DMS53 (cell line): ENCODE data around the gene OR51T1.
"Not testable (repeated sequence)": the region's sequence is repeated elsewhere in the genome, so short reads cannot be mapped to it uniquely, and the experiment has no call there.

ENCODE experiments used
- DNase-seq: peaks from one replicate; lab custom pipeline; 2025; lab: John Stamatoyannopoulos, UW

OR51T1 gene, protein sequence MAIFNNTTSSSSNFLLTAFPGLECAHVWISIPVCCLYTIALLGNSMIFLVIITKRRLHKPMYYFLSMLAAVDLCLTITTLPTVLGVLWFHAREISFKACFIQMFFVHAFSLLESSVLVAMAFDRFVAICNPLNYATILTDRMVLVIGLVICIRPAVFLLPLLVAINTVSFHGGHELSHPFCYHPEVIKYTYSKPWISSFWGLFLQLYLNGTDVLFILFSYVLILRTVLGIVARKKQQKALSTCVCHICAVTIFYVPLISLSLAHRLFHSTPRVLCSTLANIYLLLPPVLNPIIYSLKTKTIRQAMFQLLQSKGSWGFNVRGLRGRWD

DNA sequence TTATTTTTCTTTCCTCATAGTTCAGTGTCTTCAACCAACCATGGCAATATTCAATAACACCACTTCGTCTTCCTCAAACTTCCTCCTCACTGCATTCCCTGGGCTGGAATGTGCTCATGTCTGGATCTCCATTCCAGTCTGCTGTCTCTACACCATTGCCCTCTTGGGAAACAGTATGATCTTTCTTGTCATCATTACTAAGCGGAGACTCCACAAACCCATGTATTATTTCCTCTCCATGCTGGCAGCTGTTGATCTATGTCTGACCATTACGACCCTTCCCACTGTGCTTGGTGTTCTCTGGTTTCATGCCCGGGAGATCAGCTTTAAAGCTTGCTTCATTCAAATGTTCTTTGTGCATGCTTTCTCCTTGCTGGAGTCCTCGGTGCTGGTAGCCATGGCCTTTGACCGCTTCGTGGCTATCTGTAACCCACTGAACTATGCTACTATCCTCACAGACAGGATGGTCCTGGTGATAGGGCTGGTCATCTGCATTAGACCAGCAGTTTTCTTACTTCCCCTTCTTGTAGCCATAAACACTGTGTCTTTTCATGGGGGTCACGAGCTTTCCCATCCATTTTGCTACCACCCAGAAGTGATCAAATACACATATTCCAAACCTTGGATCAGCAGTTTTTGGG lies at the start of gene OR51T1:
TSS of gene OR51T1 (plus strand) at position 41 of the 641 bp plus-strand sequence. CDS start at position 41, 0 bp downstream.
- no peak for DNase-seq

DNA sequence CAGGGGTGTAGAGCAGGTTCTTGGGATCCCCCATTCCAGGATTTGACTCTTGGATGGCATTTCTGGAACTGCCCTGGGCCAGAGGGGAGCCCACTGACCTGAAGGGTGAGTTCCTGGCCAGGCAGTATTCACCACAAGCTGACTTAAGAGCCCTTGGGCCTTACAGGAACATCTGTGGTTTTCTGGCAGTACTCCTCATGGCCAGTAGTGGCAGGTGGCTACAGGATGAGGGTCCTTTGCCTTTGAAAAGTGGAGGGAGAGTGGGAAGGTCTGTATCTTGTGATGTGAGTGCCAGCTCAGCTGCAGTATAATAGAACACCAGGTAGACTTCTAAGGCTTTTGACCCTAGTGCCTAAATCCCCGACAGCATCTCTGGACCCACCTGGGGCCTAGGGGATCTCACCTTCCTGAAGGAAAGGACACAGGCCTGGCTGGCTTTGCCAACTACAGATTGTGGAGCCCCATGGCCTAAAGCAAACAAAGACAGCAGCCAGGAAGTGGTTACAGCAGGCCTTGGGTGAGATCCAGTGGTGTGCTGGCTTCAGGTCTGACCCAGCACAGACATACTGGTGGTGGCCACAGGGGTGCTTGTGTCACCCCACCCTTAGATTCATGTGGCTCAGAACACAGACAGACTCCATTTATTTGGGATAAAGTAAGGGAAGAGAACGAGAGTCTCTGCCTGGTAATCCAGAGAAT lies 41.7 kb upstream of the OR51T1 start:
- peak; percentile 55 for DNase-seq

DNA sequence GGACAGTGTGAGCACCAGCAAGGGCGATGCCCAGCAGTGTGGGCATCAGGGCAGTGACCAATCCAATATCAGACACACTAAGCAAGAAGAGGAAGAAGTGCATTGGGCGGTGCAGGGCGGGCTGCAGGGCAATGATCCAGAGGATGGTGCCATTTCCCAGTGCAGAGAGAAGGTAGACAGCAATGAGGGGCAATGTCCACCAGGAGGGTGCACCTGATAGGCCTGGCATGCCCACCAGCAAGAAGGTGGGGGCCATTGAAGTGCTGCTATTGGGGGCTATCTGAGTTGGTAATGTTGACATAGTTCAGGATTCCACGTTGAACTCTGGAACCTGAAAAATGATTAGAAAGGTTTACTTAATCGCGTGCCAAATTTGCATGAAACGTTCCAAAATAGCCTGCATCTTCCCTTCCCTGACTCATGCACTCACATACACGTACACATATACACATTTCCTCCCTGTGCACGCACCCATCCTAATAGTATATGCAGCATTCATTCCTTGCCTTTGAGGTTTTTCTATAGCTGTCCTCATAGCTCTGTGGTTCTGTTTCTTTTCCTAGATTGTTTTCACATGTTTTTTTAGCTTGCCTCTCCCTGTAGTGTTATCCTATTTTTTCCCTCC lies 32.7 kb upstream of the OR51T1 start, which contains the start of gene OR51S1:
TSS of gene OR51S1 (minus strand) at position 301 of the 625 bp plus-strand sequence. CDS start at position 301, 0 bp downstream.
- DNase-seq: no peak

DNA sequence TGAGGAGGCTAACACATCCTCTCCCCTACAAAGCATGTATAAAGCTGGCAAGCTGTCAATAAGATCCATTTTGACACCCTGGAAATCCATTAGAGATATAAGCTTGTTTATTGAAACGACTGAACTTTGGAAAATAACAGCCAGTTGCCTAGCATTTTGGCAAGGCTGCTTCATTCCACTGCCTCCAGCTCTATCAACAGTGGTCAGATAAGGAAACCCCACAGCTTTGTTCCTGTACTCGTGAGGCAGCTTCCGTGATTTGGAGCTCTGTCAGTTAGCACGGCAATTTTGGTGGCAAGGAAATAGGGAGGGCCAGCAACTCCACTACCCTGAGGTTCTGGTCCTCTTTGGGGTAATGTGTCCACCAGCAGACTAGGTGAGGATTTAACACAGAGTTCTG lies 30.7 kb upstream of the OR51T1 start:
- no peak for DNase-seq

DNA sequence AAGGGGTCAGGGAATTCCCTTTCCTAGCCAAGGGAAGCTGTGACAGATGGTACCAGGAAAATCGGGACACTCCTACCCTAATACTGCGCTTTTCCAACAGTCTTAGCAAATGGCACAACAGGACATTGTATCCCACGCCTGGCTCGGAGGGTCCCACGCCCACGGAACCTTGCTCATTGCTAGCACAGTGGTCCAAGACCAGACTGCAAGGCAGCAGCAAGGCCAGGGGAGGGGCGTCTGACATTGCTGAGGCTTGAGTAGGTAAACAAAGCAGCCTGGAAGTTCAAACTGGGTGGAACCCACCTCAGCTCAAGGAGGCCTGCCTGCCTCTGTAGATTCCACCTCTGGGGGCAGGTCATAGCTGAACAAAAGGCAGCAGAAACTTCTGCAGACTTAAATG lies 27.4 kb upstream of the OR51T1 start:
- DNase-seq: not testable (repeated sequence)

DNA sequence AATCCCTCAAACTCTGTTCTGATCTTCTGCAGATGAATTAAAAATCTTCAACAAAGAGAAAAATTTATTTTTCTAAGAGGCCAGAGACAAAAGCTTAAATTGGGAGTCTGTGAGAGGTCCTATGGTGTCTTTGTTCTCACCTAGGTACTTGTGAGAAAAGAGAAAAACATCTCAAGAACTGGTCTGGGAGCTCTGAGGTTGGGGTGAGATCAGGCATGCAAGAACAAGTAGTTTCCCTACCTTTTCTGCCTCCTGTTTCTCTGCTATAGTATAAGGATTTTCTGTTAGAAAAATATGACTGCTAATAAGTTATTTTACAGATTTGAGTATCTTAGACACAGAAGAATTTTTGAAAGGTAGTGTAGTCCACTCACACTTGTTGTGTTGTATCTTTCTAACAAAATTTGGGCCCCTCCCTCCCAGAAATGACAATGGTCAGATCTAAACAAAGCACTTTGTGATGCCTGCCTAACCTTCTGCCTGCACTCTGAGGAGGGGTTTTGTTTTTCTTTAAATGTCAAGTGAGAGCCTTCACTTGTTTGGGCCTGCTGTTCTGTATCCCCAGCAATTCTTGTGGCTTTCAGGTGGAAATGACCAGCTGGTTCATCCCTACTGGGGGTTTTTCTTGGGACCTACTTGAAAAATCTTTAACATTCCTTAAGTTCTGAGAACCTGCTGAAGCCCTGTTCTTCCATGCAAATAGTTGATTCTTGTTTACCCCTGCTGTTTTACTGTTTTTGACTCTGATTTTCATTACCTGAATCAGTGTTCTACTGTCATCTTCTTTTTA lies 19.1 kb upstream of the OR51T1 start:
- DNase-seq: no peak

DNA sequence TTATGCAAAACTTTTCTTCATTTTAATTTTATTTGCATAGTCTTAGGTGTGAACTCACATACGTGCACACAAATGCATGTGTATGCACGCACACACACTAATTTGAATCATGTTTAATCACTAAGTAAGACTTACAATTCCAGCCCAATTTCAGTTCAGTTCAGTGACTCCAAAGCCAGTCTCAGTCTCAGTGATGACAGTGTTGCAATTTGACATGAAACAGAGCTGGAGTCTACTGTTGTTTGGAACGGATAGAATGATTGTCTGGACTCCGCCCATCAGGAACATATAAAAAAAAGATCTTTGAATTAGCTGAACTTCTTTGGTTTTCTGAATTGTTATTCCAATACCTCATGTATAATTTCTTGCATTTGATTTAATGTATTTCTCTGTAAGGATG lies 17.8 kb upstream of the OR51T1 start:
- DNase-seq: no peak

DNA sequence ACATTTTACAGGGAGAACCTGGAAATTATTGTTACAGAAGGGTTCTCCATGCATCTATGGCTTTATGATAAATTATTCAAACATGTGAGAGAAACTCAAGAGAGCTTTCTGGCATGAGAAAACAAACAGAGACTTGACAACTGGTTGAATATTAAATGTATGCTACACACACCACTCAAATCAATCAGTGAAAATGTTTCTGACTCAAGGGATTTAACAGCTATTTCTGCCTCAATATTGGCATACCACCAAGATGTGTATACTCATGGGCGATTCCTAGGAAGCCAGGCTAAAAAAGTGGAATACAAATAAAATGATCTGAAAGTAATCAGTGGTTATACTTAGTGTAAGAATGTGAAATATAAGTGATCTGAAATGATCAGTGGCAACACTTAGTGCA lies 15.8 kb upstream of the OR51T1 start:
- DNase-seq: peak; percentile 68

DNA sequence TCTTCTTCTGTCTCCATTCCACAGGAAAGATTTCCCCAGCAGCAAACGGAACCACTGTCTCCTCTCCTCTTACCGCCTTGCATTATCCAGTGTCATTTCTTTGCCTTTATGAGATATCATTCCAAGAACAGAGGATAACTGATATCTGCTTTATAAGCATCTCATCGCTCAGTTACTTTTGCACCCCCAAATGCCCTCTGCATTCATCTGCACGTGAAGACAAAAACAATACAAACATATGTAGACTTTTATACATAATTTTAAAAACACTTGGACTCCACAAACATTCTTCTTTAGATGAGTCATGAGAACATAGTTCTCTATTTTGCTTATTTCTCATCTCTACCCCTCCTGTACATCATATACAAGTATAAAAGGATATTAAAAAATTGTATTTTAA lies 512 bp upstream of the OR51T1 start:
- no peak for DNase-seq

DNA sequence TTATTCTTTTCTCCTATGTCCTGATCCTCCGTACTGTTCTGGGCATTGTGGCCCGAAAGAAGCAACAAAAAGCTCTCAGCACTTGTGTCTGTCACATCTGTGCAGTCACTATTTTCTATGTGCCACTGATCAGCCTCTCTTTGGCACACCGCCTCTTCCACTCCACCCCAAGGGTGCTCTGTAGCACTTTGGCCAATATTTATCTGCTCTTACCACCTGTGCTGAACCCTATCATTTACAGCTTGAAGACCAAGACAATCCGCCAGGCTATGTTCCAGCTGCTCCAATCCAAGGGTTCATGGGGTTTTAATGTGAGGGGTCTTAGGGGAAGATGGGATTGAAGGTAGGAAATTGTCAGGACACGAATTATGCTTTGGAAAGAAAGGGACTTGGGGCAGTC lies 843 bp downstream of the OR51T1 start:
- DNase-seq: peak; percentile 48

DNA sequence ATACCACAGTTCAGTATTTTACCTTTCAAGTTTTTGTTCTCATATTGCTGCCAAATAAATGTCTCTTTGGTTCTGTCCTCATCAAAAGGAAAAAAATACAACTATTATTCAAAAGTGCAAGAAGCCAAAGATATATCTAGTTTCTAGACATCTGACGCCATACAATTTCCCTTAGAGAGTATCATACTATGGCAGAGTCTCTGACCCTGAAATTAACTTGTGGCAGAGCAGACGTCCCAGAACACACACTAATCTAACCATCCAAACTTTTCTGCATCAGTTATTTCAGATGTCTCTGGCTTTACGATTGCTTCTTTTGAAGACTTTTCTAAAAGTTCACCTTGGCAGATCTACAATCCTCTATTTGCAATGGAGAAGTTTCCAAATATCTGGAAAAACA lies 2.7 kb downstream of the OR51T1 start:
- DNase-seq: no peak

DNA sequence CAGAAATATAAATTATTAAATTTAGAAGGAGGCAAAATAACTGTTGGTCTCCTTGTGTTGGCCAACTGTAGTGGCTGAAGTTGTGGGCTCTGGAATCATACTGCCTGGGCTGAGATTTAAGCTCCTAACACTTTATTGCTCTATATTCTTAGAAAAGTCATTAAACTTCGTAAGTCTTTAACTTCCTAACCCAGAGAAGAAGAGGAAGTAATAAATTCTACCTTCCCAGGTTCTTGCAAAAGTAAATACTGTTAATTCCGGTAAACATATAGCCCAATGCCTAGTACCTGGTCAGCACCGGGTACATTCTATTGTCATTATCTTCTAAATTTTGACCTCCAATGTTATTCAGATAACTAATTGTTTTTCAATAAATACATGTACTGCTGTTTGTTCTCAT lies 4.5 kb downstream of the OR51T1 start:
- no peak for DNase-seq

DNA sequence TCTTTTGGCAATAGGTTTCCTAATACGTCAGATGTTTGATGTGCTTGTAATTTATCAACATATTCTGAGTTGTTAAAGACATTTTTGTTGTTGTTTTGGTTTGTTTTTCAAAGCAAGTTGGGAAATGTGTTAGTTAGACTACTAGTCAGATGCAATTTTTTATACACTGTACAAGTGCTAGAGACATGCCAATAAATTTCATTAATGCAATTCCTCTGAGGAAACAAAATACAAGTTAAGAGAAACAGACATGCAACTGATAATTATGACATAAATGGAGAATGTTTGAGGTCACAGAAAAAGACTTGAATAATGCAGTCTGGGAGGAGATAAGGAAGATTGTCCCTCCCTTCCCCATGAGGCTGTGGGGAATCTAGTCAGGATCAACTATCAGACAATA lies 5.9 kb downstream of the OR51T1 start:
- DNase-seq: no peak

DNA sequence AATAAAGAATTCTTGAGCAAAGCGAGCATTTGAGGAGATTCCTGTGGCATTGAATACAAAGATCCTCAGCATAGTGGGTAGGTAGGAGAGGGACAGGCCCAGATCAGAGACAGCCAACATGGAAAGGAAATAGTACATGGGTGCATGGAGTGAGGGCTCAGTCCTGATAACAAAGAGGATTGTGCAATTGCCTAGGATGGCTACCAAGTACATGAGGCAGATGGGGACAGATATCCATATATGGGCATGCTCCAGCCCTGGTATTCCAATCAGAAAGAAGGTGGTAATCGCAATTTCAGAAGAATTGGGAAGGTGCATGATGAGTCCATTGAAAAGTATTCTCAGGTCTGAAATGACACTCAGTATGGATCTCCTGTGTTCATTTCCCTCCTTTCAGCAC lies 8.6 kb downstream of the OR51T1 start:
- peak; percentile 27 for DNase-seq

DNA sequence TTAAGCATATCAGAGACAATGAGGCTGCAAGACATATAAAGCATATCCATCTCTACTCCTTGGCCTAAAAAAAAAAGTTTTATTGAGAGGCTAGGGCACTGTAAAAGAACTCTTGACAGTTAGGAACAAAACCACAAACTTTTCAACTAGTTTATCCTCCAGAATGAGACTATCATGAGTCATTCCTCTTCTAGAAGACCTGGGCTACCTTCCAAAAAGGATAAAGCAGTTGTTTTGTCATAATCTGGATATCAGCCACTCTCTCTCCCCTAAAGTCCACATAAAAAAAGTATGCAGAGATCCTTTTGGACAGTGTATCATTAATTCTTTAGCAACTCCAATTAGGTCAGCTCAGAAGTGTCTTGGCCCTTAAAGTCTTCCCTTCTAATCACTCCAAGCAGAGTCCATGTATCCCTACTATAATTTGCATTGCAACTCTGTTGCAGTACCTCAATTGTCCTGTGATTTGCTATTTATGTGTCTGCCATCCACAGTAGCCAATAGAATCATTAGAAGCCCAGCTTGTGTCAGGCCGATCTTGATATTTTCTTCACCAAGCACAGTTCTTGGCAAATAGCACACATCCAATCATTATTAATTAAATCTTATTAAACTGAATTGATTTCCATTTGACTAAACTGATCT lies 10.4 kb downstream of the OR51T1 start:
- peak; percentile 55 for DNase-seq

DNA sequence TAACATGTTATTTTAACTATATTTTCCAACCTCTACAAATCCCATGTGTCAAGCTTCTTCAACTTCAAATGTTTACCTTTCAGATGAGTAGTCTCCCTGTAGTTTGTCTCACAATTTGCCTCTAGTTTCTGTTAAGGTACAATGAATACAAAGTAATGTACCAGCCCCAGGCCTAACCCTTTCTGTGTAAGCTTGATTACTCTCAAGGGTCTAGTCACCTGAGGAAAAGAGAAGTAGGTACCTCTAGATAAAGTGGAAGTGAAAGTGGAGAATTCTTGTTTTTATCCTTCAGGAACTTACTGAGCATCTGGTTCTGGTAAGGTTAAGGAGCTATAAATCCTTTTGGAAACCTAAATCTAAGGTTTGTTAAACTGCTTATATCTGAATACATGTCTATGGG lies 21.8 kb downstream of the OR51T1 start, which contains the start of gene OR51A7:
TSS of gene OR51A7 (plus strand) at position 300 of the 400 bp plus-strand sequence. CDS start 3,587 bp downstream, outside the sequence.
- peak; percentile 64 for DNase-seq

DNA sequence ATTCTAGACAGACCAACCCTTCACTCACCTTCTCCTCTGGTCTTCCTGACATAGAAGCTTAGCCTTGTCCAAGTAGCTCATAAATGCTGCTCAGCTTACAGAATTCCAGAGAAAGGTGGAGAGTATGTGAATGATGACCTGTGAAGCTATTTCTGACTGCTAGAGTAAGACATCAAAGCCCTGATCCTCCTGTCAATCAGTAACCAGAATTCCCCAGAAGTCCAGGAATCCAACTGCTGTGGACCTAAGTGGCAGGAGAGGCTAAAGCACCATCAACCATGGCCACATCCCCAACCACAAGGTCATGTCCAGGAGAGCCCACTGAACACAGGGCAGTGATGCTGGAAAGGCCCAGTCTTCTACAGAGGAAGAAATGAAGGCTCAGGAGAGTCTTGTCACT lies 34.9 kb downstream of the OR51T1 start:
- peak; percentile 79 for DNase-seq

DNA sequence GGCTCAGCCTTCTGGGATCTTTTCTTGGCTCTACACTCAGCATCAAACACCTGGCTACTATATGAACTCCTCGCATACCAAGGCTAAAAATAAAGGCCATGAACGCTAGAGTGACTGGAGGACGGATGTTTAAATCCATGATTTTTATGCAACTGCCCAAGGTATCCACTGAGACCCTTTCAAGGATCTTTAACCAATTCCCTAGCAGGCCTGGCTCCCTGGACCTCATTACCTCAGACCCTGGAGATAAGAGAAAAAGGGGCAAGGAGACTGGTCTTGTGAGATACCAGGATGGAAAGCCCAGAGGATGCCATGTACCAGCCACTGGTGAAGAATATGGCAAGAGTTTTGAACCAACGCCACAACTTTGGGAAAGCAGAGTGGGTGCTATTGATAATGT lies 37.5 kb downstream of the OR51T1 start, which contains the start of gene OR51G2:
TSS of gene OR51G2 (minus strand) at position 101 of the 400 bp plus-strand sequence. CDS start 3,687 bp downstream, outside the sequence.
- DNase-seq: no peak

DNA sequence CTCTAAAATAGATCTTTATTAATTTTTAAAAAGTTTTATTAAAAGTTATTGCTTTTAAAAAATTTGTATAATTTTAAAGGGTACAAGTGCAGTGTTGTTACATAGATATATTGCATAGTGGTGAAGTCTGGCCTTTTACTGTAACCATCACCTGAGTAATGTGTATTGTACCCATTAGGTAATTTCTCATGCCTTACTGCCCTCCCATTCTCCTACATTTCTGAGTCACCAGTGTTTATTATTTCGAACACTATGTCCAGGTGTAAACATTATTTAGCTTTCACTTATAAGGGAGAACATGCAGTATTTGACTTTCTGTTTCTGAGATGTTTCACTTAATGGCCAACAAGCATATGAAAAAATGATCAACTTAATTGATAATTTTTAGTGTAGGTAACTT lies 40.1 kb downstream of the OR51T1 start:
- peak; percentile 88 for DNase-seq

DNA sequence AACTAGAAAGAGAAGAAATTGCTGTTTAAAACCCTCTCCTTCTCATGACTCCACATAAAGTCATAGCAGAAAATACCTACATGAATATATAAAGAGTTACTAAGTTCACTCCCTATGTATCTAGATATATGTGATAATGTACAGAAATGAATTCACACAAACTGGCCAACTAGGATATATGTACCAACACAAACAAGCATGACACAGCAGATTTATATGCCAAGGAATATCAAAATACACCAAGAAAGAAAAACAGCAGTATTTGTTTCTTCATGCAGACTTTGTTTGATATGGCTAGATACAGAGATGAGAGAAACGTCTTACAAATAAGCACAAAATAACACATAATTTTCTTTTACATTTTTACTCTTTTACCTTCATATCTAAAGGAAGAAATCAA lies 40.6 kb downstream of the OR51T1 start:
- peak; percentile 46 for DNase-seq

DNA sequence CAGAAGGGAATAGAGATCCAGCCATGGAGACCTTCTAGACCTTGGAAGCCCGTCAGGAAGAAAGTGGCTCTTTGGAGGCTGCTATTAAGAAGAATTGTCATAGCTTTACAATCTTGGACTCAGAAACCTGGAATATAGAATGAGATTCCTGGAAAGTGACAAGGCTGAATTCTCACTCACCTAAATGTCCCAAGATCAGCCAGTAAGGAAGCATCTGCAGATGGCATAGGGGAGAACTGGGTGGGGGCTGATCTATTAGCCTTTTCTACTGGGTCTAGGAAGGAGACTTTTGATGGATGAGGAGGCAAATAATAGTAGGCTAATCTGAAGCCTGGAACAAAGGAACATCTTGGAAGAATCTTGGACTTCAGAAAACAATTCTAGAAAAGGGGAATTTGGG lies 42.5 kb downstream of the OR51T1 start, which contains the start of gene OR51G1:
TSS of gene OR51G1 (minus strand) at position 101 of the 400 bp plus-strand sequence. CDS start at position 101, 0 bp downstream.
- DNase-seq: no peak
